ENCODE results near the gene HTRA2.

- no peak for TF ChIP-seq EZH2 (IDR thresholded peaks at IDR 0.05)
- TF ChIP-seq POLR2AphosphoS5 (IDR thresholded peaks at IDR 0.05; ENCODE audit: borderline replicate concordance, low read depth, low read length), result no peak
- no peak for TF ChIP-seq FOXP2 (optimal IDR thresholded peaks at IDR 0.05; ENCODE audit: control extremely low read depth, extremely low read length, insufficient read depth)
Observed at GRCh38 chr2:74566754-74567085, 37.0 kb downstream of the HTRA2 start.

All from SK-N-MC (cell line).